Astrocyte of the cerebellum (primary cell): ENCODE measurements around the gene ATXN1.

ENCODE experiments used
- DNase-seq: peaks from one replicate; pipeline ENCODE4 v3.0.0-alpha.2; 2011; ENCODE audit warnings: low read depth
- H3K4me3 ChIP-seq: 2 replicates; pipeline ENCODE4 v1.5.1; 2011; ENCODE audit warnings: mild to moderate bottlenecking, low read depth, low read length, moderate library complexity
- CTCF ChIP-seq: IDR thresholded peaks from 2 replicates; pipeline ENCODE4 v1.5.1; 2012; ENCODE audit warnings: low read length, low read depth, moderate library complexity, mild to moderate bottlenecking; ENCODE audit errors: missing control alignments
- in situ Hi-C: cut with HindIII; loops from 2 replicates; pipeline ENCODE4 v1.10.0; 2017; ENCODE audit warnings: low sequenced_read_pairs

ATXN1 gene

GRCh38 chr6:16294371-16294770, 466.9 kb downstream of the ATXN1 start:
- no peak for DNase-seq
- H3K4me3 ChIP-seq, result no peak overlapping the region
- no peak for TF ChIP-seq CTCF
- in situ Hi-C loops, result loop anchor here (10.0 kb wide), 1 partner anchor 60 kb away; no protein-coding TSS in a partner anchor

- DNase-seq, result no peak
- in situ Hi-C loops, result loop anchor here (10.0 kb wide), 1 partner anchor 62 kb away; no protein-coding TSS in a partner anchor
- no peak overlapping the region for H3K4me3 ChIP-seq
- TF ChIP-seq CTCF, result no peak
These were observed 468.3 kb downstream of the ATXN1 start for GRCh38 chr6:16292942-16293341.

- DNase-seq, result no peak
- TF ChIP-seq CTCF, result no peak
- no peak overlapping the region for H3K4me3 ChIP-seq
- in situ Hi-C loops, result loop anchor here (10.0 kb wide), 1 partner anchor 62 kb away; no protein-coding TSS in a partner anchor
These were observed 468.8 kb downstream of the ATXN1 start for GRCh38 chr6:16292432-16292831.

- no peak overlapping the region for H3K4me3 ChIP-seq
- in situ Hi-C loops, result loop anchor here (10.0 kb wide), 1 partner anchor 63 kb away; no protein-coding TSS in a partner anchor
- no peak for DNase-seq
- TF ChIP-seq CTCF, result no peak
These were observed 469.5 kb downstream of the ATXN1 start for GRCh38 chr6:16291739-16292138.

GRCh38 chr6:16288163-16288562, 473.1 kb downstream of the ATXN1 start:
- no peak overlapping the region for H3K4me3 ChIP-seq
- in situ Hi-C loops, result no loop called here
- no peak for TF ChIP-seq CTCF
- no peak for DNase-seq

GRCh38 chr6:16286151-16286522, 475.1 kb downstream of the ATXN1 start:
- DNase-seq, result no peak
- in situ Hi-C loops, result no loop called here

More at GRCh38 chr6:16286151-16286522, 475.1 kb downstream of the ATXN1 start:
- no peak overlapping the region for H3K4me3 ChIP-seq
- TF ChIP-seq CTCF, result peak; percentile 87
